ENCODE data around the gene CLDN34. TPM values are rescaled to one million over a fixed set of nuclear protein-coding genes. Genes with fewer than 3 reads are reported as not detected.

The CLDN34 gene
- total RNA-seq, 4 donors from 2014 or later: 1.2 TPM; not detected in 3

GRCh38 chrX:9952300-9952699, 14.9 kb upstream of the CLDN34 start:
- intact Hi-C loops (cut with DNase I; ENCODE audit: low total_unique reads): no loop called here
- no peak overlapping the region for H3K4me3 ChIP-seq
- TF ChIP-seq CTCF (IDR thresholded peaks at IDR 0.05): no peak
- no peak for TF ChIP-seq POLR2A (IDR thresholded peaks at IDR 0.05)
- no peaks in the 10 kb centered on the region for H3K27me3 ChIP-seq
- DNase-seq: no peak
- H3K27ac ChIP-seq: no peak overlapping the region
- H3K9me3 ChIP-seq: peaks cover 0 to 7% of the 10 kb centered on the region in 2 donors
- H3K36me3 ChIP-seq: no peaks in the 10 kb centered on the region
- H3K4me1 ChIP-seq: no peaks in the 10 kb centered on the region

GRCh38 chrX:9953396-9953795, 13.8 kb upstream of the CLDN34 start:
- intact Hi-C loops (cut with DNase I; ENCODE audit: low total_unique reads): no loop called here
- Histone ChIP-seq H3K27me3 (no peaks in the 10 kb centered on the region), H3K4me3 (no peak overlapping the region), H3K4me1 (no peaks in the 10 kb centered on the region), H3K9me3 (peaks cover 0 to 7% of the 10 kb centered on the region in 2 donors), H3K36me3 (no peaks in the 10 kb centered on the region), H3K27ac (no peak overlapping the region)
- TF ChIP-seq CTCF (IDR thresholded peaks at IDR 0.05): no peak
- no peak for TF ChIP-seq POLR2A (IDR thresholded peaks at IDR 0.05)
- no peak for DNase-seq

- no peak for DNase-seq
- no peak overlapping the region for H3K4me3 ChIP-seq
- intact Hi-C loops (cut with DNase I; ENCODE audit: low total_unique reads): no loop called here
- TF ChIP-seq CTCF (IDR thresholded peaks at IDR 0.05) (no peak), POLR2A (IDR thresholded peaks at IDR 0.05) (no peak)
- H3K27ac ChIP-seq: no peak overlapping the region
- H3K36me3 ChIP-seq: no peaks in the 10 kb centered on the region
- H3K9me3 ChIP-seq: peaks cover 0 to 7% of the 10 kb centered on the region in 2 donors
- no peaks in the 10 kb centered on the region for H3K27me3 ChIP-seq
- H3K4me1 ChIP-seq: no peaks in the 10 kb centered on the region
Observed at GRCh38 chrX:9955506-9955905, 11.7 kb upstream of the CLDN34 start.

- intact Hi-C loops (cut with DNase I; ENCODE audit: low total_unique reads): no loop called here
- Histone ChIP-seq H3K27me3 (no peaks in the 10 kb centered on the region), H3K36me3 (no peaks in the 10 kb centered on the region), H3K4me3 (no peak overlapping the region), H3K4me1 (no peaks in the 10 kb centered on the region), H3K27ac (no peak overlapping the region), H3K9me3 (peaks cover 0 to 7% of the 10 kb centered on the region in 2 donors)
- DNase-seq: no peak
- TF ChIP-seq POLR2A (IDR thresholded peaks at IDR 0.05) (no peak), CTCF (IDR thresholded peaks at IDR 0.05) (no peak)
Observed at GRCh38 chrX:9957743-9958142, 9.4 kb upstream of the CLDN34 start.

- H3K4me3 ChIP-seq: no peak overlapping the region
- H3K36me3 ChIP-seq: no peaks in the 10 kb centered on the region
- intact Hi-C loops (cut with DNase I; ENCODE audit: low total_unique reads): no loop called here
- H3K9me3 ChIP-seq: peaks cover 0 to 4% of the 10 kb centered on the region in 2 donors
- no peaks in the 10 kb centered on the region for H3K27me3 ChIP-seq
- no peak for TF ChIP-seq POLR2A (IDR thresholded peaks at IDR 0.05)
- no peaks in the 10 kb centered on the region for H3K4me1 ChIP-seq
- H3K27ac ChIP-seq: no peak overlapping the region
- DNase-seq: no peak
Observed at GRCh38 chrX:9958183-9958582, 9.0 kb upstream of the CLDN34 start.

- no peak for DNase-seq
- no peaks in the 10 kb centered on the region for H3K9me3 ChIP-seq
- no peaks in the 10 kb centered on the region for H3K36me3 ChIP-seq
- no peak for TF ChIP-seq CTCF (IDR thresholded peaks at IDR 0.05)
- H3K27me3 ChIP-seq: no peaks in the 10 kb centered on the region
- intact Hi-C loops (cut with DNase I; ENCODE audit: low total_unique reads): no loop called here
- H3K4me3 ChIP-seq: no peak overlapping the region
- H3K27ac ChIP-seq: no peak overlapping the region
- no peaks in the 10 kb centered on the region for H3K4me1 ChIP-seq
Observed at GRCh38 chrX:9961750-9962149, 5.4 kb upstream of the CLDN34 start.
